ENCODE data around the gene RHBDL1. TPM values are rescaled to one million over a fixed set of nuclear protein-coding genes. Genes with fewer than 3 reads are reported as not detected.

The RHBDL1 gene
- total RNA-seq, 4 donors from 2014 or later = 1.2 to 8.9 (median 3.9) TPM

- H3K9me3 ChIP-seq = no peaks in the 10 kb centered on the region
- no peaks in the 10 kb centered on the region for H3K36me3 ChIP-seq
- no peak for DNase-seq (ENCODE audit: low spot score in 2 of 2)
- H3K4me3 ChIP-seq = no peak overlapping the region
- H3K4me1 ChIP-seq = peaks cover 35% of the 10 kb centered on the region
- H3K27me3 ChIP-seq = peaks cover 97% of the 10 kb centered on the region
- TF ChIP-seq POLR2A (IDR thresholded peaks at IDR 0.05) (no peak), POLR2AphosphoS5 (IDR thresholded peaks at IDR 0.05) (no peak), EP300 (IDR thresholded peaks at IDR 0.05) (no peak)
- TF ChIP-seq, protein P1, sequence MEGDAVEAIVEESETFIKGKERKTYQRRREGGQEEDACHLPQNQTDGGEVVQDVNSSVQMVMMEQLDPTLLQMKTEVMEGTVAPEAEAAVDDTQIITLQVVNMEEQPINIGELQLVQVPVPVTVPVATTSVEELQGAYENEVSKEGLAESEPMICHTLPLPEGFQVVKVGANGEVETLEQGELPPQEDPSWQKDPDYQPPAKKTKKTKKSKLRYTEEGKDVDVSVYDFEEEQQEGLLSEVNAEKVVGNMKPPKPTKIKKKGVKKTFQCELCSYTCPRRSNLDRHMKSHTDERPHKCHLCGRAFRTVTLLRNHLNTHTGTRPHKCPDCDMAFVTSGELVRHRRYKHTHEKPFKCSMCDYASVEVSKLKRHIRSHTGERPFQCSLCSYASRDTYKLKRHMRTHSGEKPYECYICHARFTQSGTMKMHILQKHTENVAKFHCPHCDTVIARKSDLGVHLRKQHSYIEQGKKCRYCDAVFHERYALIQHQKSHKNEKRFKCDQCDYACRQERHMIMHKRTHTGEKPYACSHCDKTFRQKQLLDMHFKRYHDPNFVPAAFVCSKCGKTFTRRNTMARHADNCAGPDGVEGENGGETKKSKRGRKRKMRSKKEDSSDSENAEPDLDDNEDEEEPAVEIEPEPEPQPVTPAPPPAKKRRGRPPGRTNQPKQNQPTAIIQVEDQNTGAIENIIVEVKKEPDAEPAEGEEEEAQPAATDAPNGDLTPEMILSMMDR (IDR thresholded peaks at IDR 0.05) = no peak
- 74% methylated on average over 10 of the region's 12 CpGs for WGBS
- no peak overlapping the region for H3K27ac ChIP-seq
Observed at GRCh38 chr16:703406-703805, 27.9 kb downstream of the RHBDL1 start.

DNA sequence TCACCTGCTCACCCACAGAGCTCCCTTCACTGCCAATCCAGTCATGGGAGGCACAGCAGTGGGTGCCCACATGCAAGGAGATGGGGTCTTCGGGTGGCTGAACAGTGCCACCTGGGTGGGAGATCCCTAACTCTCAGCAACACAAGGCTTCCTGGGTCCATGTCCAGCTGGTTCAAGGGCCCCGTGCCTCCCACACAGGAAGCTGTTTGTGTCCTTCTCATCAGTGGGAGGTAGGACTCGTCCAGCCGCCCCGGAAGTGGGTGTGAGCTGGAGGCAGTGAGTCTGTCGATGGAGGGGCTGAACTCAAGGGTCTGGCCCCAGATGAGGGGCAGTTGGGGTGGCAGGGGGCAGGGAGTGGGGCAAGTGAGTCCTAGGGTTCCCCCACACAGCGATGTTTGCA lies 28.6 kb downstream of the RHBDL1 start:
- no peak overlapping the region for H3K4me3 ChIP-seq
- no peak for DNase-seq (ENCODE audit: low spot score in 2 of 2)
- no peak for TF ChIP-seq EP300 (IDR thresholded peaks at IDR 0.05)
- TF ChIP-seq POLR2AphosphoS5 (IDR thresholded peaks at IDR 0.05) = no peak
- TF ChIP-seq POLR2A (IDR thresholded peaks at IDR 0.05) = no peak
- TF ChIP-seq, protein P1 (IDR thresholded peaks at IDR 0.05) = no peak
- peaks cover 99% of the 10 kb centered on the region for H3K27me3 ChIP-seq
- WGBS = 53% methylated on average over 6 of the region's 7 CpGs
- no peak overlapping the region for H3K27ac ChIP-seq
- H3K36me3 ChIP-seq = no peaks in the 10 kb centered on the region
- H3K4me1 ChIP-seq = peaks cover 35% of the 10 kb centered on the region
- H3K9me3 ChIP-seq = no peaks in the 10 kb centered on the region

- peaks cover 99% of the 10 kb centered on the region for H3K27me3 ChIP-seq
- WGBS = 15% methylated on average over 13 of the region's 50 CpGs
Observed at GRCh38 chr16:704552-705380, 29.3 kb downstream of the RHBDL1 start.

DNA sequence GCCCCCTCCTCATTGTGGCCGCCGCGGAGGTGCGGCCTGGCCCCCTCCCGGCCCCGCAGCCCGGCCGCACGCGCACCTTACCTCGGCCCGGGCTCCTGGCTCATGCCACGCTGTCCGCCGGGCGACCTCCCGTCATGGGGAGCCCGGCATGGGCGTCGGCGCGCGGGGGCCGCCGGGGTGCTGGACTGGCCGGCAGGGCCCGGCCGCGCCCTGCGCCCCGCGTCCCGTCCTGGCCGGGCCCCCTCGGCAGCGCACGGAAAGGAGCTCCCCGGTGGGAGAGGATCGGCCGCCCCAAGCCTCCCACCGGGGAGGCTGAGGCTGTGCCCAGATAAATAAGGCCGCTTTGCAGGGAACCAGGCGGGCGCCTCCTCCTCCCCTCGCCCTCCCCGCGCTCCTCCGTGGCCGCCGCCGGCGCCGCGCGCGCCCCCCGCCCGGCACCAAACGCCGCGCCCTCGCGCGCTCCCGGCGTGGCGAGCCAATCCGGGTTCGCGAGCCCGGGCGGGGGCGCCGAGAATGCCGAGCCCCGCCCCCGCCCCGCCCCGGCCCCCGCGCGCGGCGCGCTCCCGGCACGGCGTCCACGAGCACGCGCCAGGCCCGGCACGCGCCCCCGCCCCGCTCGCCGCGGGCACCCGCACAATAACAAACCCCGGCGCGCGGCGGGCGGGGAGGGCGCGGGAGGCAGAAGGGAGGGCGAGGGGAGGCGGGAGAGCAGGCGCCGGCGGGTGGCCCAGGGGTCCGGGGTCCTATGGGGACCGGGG lies 30.1 kb downstream of the RHBDL1 start, which contains the start of gene FBXL16:
Gene FBXL16, minus strand, starts transcription at position 371 of the 758 bp plus-strand sequence. CDS start 8,396 bp downstream, outside the sequence.
- H3K9me3 ChIP-seq = no peaks in the 10 kb centered on the region
- peaks cover 99% of the 10 kb centered on the region for H3K27me3 ChIP-seq
- peaks cover 31% of the 10 kb centered on the region for H3K4me1 ChIP-seq
- no peak for TF ChIP-seq POLR2AphosphoS5 (IDR thresholded peaks at IDR 0.05)
- TF ChIP-seq, protein P1 (IDR thresholded peaks at IDR 0.05) = no peak
- no peak for TF ChIP-seq EP300 (IDR thresholded peaks at IDR 0.05)
- TF ChIP-seq POLR2A (IDR thresholded peaks at IDR 0.05) = no peak
- H3K27ac ChIP-seq = no peak within 1 kb of the TSS
- 4% methylated on average over 15 of the region's 115 CpGs for WGBS
- H3K4me3 ChIP-seq = peak within 1 kb of the TSS; percentile 43
- no peak for DNase-seq (ENCODE audit: low spot score in 2 of 2)
- H3K36me3 ChIP-seq = no peaks in the 10 kb centered on the region

More at GRCh38 chr16:704552-705380, 29.3 kb downstream of the RHBDL1 start:
- no peak for DNase-seq (ENCODE audit: low spot score in 2 of 2)
- Histone ChIP-seq H3K36me3 (no peaks in the 10 kb centered on the region), H3K27ac (no peak overlapping the region), H3K9me3 (no peaks in the 10 kb centered on the region), H3K4me3 (peak overlapping the region; percentile 43), H3K4me1 (peaks cover 35% of the 10 kb centered on the region)
- TF ChIP-seq, protein P1 (IDR thresholded peaks at IDR 0.05) = no peak
- TF ChIP-seq EP300 (IDR thresholded peaks at IDR 0.05) = no peak
- no peak for TF ChIP-seq POLR2A (IDR thresholded peaks at IDR 0.05)
- TF ChIP-seq POLR2AphosphoS5 (IDR thresholded peaks at IDR 0.05) = no peak
